HG02623 (cell line): ENCODE measurements around the gene GNAL.
"Not testable (repeated sequence)": the region's sequence is repeated elsewhere in the genome, so short reads cannot be mapped to it uniquely, and the experiment has no call there.

ENCODE experiments used
- ATAC-seq: cut with Tn5 transposase; IDR thresholded peaks from one replicate; pipeline ENCODE4 v1.9.1; 2021; ENCODE audit warnings: moderate library complexity; ENCODE audit not compliant: unreplicated experiment

Gene GNAL

DNA sequence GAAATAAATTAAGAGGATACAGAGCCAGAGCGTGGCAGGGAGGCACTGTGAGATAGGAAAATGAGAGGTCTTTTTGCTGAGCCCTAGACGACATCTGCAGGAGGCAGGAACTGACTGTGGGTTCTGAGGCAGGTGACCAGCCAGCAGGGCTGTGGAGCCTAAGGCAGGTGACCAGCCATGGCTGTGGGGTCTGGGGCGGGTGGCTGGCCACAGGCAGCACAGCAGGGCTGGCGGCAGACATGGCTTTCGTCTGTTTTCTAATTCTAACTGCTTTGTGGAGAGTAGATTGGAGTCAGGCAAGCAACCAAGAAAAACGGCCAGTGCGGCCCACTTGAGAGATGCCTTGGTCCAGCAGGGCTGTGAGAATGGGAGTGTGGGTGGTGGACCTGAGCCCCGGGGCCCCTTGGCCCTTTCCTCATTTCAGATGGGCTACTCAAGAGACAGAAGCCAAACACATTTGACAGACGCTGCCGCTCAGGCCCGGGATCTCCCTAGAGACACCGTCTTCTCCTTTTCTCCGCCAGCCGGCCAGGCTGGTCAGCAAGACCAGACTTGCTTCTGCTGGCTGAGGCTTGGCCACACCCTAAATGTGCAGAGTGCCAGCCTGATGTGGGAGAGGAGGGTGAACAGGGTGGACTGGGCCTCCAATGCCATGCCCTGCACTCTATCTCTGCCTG, 19.7 kb upstream of the GNAL start:
- ATAC-seq: no peak

DNA sequence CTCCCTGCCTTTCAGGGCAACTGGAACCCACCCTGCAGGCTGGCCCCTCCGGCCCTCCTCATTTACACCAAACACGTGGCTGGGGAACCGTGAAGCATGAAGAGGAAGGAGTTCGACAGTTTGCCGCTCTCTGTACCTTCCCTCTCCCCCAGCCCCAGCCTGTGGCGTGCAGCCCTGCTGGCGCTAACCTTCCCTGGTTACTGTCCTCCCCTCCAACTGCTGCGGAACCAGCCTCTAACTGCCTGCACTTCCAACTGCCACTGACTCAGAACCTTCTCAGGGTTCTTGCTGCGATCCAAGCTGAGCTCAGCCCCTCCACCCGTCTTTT, 19.2 kb upstream of the GNAL start:
- ATAC-seq: no peak

DNA sequence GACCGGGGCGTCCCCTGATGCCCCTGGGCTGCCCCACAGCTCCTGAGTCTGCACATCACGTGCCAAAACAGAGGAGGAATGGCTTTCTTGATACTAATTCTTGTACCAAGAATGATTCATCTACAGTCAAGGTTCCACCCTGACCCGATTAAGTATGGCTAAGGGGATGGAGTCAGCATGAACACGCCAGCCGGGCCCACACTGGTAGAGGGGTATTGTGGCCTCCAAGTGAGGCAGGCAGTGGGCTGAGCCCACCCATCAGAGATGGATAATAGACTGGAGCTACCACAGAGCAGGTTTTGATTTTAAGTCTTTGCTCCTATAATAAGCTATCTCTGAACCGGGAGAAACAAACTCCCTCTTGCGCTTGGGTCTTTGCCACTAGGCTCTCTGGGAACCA, 17.9 kb upstream of the GNAL start:
- no peak for ATAC-seq

DNA sequence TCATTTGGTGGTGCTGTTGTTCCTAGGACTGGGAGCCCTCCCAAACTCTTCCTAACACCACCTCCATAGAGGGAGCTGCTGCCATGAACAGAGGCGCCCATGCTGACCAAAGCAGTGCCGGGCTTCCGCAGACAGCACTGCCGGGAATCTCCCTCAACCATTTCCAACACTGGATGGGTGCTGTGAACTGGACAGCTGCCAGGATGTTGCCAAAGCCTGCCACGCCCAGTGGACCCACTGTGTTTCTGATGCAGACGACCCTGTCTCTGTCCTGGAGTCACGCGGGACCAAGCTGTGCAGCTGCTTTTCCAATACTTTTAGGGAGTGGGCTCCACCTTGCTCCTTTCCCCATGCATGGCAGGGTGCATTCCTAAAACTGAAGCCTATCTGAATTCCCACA, 16.9 kb upstream of the GNAL start:
- ATAC-seq: no peak

DNA sequence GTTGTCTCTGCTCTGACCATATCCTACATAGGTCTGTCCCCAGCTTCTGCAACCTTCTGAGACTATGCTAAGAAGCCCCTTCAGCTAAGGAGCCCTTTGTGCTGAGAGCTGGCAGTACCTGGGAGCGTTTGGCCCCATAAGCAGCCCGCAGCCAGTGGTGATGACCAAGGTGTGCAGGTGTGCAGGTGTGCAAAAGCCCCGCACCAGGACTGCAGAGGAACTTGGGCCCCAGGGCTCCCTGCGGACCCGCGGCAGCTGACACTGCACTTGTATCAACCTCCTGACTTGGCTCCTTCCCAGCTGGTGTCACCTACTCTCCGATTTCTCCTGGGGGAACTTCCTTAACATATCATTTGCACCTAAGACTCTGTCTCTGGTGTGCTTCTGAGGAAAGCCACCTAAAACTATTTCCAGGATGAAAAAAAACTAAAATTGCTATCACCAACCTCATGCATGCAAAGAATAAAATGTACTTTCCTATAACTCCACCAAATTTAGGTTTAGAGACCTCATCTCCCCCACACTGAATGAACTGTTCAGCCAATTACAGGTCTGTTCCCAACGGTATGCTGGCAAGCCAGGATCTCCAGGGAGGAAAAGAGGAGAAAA, 16.1 kb upstream of the GNAL start:
- no peak for ATAC-seq

DNA sequence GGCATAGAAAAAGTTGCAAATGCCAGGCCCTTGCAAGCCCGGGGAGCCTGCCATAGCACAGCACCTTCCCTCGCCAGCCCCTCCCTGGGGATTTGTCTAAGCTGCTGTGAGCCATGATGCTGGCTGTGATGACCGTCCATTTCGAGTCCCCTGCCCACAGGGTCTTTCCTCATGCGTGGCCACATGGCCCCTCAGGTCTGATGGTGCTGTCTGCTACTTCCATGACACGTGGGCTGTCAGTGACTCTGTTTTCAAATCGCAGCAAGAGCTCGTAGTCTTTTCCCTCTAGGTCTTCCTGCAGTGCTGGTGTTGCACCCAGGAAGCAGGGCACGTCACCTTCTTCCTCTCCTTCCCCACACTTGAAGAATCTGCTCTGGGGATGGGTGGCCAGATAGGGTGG, 15.5 kb upstream of the GNAL start:
- ATAC-seq: no peak

DNA sequence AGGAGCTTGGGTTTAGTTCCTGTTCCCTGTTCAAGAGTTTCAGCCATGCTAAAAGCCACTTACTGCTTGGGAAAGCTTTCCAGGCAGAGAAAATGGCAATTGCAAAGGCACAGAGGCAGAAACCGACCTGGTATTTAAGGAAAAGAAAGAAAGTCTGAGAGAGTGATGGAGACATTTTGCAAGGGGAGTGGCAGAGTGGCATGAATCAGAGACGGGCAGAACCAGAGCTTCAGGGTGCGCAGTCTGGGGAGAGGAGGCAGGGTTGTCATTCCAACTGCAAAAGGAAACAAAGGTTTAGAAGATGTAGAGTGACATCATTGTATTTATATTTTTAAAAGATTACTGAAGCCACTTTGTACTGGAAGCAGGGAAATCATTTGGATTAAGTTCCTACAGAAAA, 14.9 kb upstream of the GNAL start:
- ATAC-seq: no peak

DNA sequence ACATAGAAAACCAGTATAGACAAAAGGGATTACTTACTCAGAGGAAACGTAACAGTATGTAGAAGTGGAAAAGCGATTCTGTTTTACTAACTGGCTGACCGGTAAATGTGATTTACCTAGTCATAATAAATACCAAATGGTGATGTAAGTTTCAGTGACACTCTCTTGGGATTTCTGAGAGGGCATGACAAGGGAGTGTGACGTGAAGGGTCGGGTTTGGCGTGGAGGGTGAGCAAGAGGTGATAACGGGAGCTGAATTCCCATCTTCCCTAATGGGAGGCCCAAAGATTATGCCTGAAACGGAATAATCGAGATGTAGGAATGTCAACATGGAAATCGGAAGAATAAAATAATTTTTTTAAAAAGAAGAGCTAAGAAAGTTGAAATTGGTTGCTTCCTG, 12.7 kb upstream of the GNAL start:
- no peak for ATAC-seq

DNA sequence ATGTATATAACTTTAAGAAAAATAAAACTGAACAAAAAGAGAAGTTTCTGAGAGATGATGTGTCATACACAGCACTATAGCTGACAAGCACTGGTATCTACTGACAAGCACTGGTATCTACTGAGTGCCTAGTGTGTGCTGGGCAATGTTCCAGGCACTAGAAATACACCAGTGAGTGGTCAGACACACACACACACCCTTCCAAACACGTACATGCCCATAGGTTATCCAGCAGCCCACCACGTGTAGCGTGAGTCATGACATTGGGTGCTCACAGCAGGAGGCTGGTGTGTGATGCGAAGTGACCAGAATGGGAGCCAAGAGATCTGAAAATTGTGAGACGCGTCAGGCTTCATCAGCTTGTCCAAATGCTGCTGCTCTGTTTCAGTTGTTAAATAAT, 12.2 kb upstream of the GNAL start:
- no peak for ATAC-seq

DNA sequence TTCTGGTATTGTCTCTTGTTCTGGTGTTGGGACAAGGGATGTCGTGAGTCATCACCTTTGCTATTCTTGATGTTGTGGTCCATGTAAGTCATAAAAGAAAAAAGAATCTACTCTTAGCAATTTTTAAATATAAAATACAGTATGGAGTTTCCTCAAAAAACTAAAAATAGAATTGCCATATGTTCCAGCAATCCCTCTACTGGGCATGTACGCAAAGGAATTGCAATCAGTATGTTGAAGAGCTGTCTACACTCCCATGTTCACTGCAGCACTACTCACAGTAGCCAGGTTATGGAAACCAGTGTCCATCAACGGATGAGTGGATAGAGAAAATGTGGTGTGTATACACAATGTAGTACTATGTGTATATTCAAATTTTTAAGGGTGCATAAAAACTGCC, 10.9 kb upstream of the GNAL start:
- ATAC-seq: no peak

DNA sequence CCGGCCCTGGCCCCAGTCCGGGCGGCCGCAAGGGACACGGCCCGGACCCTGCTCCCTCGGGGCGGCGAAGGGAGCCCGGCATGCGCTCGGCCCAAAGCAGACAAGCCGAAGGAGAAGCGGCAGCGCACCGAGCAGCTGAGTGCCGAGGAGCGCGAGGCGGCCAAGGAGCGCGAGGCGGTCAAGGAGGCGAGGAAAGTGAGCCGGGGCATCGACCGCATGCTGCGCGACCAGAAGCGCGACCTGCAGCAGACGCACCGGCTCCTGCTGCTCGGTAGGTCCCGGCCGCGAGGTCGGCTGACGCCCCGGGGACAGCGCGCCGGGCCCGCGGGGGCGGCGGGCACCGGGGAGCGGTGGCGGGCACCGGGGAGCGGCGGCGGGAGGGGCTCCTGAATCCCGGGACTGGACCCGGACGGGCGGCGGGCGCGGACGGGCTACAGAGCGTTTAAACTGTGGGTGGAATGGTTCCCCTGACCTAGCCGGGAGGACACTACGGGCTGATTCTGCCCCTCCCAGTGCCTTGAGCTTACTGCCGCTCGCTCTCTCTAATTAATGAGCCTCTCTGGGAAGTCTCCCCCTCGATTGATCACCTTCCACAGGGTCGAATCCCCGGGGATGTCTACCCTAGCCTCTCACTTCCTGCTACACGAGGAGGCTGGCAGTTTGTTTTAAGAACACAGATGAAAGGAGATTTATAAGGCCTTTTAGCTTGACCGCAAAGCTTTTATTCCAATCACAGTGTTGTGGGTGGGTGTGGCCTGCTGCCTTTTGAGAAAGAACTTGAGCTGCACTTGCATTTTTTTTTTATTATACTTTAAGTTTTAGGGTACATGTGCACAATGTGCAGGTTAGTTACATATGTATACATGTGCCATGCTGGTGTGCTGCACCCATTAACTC, 853 bp downstream of the GNAL start:
- ATAC-seq: no peak

DNA sequence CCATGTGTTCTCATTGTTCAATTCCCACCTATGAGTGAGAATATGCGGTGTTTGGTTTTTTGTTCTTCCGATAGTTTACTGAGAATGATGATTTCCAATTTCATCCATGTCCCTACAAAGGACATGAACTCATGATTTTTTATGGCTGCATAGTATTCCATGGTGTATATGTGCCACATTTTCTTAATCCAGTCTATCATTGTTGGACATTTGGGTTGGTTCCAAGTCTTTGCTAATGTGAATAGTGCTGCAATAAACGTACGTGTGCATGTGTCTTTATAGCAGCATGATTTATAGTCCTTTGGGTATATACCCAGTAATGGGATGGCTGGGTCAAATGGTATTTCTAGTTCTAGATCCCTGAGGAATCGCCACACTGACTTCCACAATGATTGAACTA, 1.6 kb downstream of the GNAL start:
- not testable (repeated sequence) for ATAC-seq

DNA sequence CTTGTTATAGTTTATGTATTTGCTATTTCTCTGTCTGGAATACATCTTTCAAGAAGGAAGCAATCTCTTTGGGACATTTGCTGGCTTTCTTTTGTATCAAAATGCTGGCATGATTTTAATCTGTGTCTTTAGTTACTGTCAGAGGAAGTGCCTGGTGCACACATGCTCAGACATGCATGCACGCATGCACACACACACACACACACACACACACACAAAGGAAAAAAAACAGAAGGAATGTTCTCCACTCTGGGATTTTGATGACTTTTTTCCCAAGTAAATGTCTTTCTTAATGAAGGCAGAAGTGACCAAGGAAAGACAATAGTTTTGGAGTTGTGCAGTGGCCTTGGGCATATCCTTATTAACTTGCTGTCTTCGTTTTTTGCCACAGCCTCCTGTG, 6.7 kb downstream of the GNAL start:
- ATAC-seq: no peak

DNA sequence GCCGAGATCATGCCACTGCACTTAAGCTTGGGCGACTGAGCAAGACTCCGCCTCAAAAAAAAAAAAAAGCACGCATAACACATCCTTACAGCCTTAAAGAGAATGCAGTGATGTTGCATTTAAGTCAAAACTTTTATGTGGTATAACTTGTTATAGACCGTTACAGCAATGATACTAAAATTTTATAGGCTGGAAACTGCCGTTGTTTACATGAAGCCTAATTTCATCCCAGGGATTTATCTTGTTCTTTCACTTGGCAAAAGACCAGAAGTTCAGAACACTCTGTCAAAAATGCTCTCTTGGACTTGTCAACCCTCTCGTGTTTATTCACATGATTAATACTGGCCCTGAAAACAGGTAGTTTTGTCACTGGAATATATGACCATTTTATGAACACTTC, 7.4 kb downstream of the GNAL start:
- no peak for ATAC-seq

DNA sequence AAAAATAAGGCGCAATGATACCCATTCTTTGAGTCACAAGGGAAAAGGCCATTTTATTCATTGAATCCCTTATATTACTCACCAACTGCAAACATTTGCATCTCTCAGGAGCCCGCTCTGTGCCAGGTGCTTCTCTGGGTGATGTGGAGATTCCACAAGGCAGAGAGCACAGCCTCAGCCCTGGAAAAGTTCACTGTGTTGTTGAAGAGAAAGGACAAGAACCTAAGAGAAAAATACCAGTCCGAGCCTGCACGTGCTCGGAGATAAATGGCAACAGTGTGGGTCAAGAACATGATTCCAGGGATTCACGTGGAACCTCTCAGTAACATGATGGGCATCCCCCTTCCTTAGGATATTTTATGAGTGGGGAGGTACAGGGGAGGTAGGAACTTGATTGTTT, 11.8 kb downstream of the GNAL start:
- no peak for ATAC-seq

DNA sequence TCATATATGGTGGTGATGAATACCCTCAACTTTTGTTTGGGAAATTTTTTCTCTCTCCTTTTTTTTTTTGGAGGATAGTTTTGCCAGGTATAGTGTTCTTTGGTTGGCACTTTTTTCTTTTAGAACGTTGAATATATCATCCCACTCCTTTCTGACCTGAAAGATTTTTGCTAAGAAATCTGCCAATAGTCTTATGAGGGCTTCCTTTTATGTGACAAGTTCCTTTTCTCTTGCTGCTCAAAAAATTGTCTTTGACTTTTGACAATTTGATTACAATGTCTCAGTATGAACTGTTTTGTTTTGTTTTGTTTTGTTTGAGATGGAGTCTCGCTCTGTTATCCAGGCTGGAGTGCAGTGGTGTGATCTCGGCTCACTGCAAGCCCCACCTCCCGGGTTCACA, 21.5 kb downstream of the GNAL start:
- ATAC-seq: no peak

DNA sequence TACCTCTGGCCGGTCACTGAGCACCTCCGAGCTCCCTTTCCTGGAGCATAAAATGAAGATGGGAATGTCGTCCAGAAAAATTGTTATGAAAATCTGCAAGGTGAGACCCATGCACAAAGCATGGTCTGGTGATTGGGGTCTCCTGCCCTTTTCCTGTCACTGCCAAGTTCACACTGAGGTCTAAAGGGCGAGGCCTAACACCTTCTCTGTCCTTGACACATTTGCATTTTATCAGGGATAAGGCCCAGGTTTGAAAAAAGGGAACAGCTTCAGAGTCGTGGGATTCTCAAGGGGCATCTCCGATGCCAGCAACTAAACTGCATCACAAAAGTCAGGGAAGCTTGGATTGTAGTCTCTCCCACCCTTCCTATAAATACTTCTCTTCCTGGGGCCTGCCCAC, 24.7 kb downstream of the GNAL start:
- no peak for ATAC-seq

DNA sequence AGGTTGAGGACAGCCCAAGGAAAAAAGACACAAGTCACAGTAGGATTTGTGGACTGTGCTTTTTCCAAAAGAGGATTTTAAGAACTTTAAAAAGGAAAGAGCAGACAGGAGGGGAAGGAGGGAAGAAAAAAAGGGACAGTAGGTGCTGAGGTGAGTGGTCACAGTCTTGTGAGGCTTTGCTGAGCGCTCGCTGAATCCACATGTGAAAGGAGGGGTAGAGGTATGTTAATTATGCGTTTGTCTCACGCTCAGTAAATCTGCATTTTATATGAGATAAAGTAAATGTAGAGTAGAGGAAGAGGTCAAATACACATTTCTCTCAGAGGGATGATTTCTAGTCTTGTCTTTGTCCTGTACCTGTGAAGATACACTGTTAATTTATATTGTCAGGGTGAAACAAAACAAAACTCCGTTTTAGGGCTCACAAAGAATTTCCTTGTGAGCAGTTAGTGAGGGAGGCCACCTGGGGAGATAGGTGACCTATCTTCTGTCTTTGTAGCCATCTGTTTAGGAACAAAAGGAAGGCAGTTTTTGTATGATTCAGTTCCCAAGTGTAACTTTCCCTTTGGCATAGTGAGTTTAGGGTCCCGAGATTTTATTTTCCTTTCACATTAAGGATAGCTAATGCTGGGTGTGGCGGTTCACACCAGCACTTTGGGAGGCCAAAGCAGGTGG, 25.3 kb downstream of the GNAL start:
- no peak for ATAC-seq

DNA sequence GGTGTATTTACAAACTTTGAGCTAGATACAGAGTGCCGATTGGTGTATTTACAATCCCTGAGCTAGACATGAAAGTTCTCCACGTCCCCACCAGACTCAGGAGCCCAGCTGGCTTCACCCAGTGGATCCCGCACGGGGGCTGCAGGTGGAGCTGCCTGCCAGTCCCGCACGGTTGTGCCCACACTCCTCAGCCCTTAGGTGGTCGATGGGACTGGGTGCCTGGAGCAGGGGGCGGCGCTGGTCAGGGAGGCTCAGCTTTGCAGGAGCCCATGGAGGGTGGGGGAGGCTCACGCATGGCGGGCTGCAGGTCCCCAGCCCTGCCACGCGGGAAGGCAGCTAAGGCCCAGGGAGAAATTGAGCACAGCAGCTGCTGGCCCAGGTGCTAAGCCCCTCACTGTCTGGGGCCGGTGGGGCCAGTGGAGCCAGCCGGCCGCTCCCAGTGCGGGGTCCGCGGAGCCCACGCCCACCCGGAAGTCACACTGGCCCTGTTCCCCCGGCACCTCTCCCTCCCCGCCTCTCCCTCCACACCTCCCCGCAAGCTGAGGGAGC, 27.8 kb downstream of the GNAL start:
- not testable (repeated sequence) for ATAC-seq

DNA sequence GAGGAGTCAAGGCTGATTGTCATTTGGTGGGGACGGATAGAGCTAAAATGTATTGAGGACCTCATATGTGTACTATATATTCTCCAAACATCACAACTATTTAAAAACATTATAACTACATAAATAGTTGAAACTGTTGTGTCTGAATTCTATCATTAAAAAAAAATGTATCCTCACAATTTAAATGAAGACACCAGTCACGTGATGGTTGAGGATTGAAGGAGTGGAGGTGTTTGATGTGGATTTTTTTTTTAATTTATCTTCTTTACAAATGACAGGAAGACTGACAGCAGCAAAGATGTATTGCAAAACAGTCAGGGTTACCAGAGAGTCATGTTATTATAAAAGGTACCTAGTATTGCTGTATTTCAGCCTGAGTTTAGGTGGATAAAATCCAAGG, 30.0 kb downstream of the GNAL start:
- no peak for ATAC-seq

DNA sequence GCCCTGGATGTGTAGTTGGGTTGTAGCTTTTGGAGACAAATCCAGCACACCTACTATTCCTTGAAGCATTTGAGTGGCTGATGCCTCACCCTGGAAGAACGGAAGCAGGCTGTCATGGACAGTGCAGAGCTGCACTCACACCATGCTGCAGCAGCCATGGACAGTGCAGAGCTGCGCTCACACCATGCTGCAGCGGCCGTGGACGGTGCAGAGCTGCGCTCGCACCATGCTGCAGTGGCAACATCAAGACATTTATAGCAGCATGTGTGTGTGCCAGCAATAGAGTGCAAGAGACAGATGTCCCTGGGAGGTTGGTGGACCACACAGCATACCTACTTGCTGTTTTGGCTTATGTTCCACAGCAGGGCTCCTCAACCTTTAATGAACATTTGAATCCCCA, 30.6 kb downstream of the GNAL start:
- no peak for ATAC-seq
